GM19193 (cell line): ENCODE data around the gene DDAH2.

Experiments
- POLR2A ChIP-seq: IDR thresholded peaks from 4 replicates; pipeline ENCODE4 v1.6.1; 2011; ENCODE audit not compliant: insufficient read depth, insufficient read length; ENCODE audit errors: extremely low read depth

DDAH2 gene

GRCh38 chr6:31741815-31742214, 12.7 kb upstream of the DDAH2 start:
- no peak for TF ChIP-seq POLR2A

- TF ChIP-seq POLR2A = no peak
Observed at GRCh38 chr6:31740397-31741223, 11.5 kb upstream of the DDAH2 start.

GRCh38 chr6:31739639-31740396, 10.7 kb upstream of the DDAH2 start, which contains the start of gene MSH5:
TSS of gene MSH5 (plus strand) at chr6:31740005. CDS start at chr6:31740467, 462 bp downstream.
- peak; percentile 58 for TF ChIP-seq POLR2A

- peak; percentile 42 for TF ChIP-seq POLR2A
Observed at GRCh38 chr6:31737991-31738979, 9.2 kb upstream of the DDAH2 start.

GRCh38 chr6:31737315-31737990, 8.4 kb upstream of the DDAH2 start:
- TF ChIP-seq POLR2A = peak; percentile 3

- TF ChIP-seq POLR2A = peak; percentile 0
Observed at GRCh38 chr6:31736768-31737314, 7.7 kb upstream of the DDAH2 start.

- peak; percentile 86 for TF ChIP-seq POLR2A
Observed at GRCh38 chr6:31736021-31736767, 7.1 kb upstream of the DDAH2 start, which contains the start of gene CLIC1. TSS of gene CLIC1 (minus strand) at chr6:31736530. CDS start at chr6:31736300, 230 bp downstream.

GRCh38 chr6:31734821-31735406, 5.8 kb upstream of the DDAH2 start:
- TF ChIP-seq POLR2A = peak; percentile 32

GRCh38 chr6:31734247-31734820, 5.2 kb upstream of the DDAH2 start:
- no peak for TF ChIP-seq POLR2A

GRCh38 chr6:31733734-31734133, 4.6 kb upstream of the DDAH2 start:
- no peak for TF ChIP-seq POLR2A

GRCh38 chr6:31732029-31732428, 2.9 kb upstream of the DDAH2 start:
- no peak for TF ChIP-seq POLR2A

GRCh38 chr6:31730631-31731086, 1.6 kb upstream of the DDAH2 start:
- TF ChIP-seq POLR2A = no peak

- TF ChIP-seq POLR2A = peak; percentile 49
Observed at GRCh38 chr6:31729979-31730630, 1.0 kb upstream of the DDAH2 start.
